ENCODE measurements around the gene NXPH3.

The NXPH3 gene

DNA sequence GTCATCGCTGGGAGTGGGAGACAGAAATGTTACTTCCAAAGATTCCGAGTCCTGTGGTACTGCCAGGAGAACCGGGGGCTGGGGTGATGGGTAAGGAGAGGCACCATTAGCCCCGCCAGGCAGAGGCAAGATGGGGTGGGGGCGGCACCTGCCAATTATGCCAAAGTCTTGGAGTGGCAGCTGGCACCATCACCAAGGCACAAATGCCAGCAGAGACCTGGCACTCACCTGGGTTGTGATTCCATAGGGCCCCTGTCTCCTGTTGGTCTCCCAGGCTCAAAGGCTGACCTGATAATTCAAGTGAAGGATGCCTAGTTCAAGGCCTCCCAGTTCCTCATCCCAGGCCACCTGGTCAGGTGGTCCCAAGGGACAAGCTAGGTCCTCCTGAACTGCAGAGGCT lies 7.6 kb downstream of the NXPH3 start:
- H3K4me3 ChIP-seq (ENCODE audit: low read length in 2 of 2) = no peak overlapping the region
- no peak overlapping the region for H4K91ac ChIP-seq (ENCODE audit: low read depth, low read length, poor library complexity)
- H2AFZ ChIP-seq (ENCODE audit: low read length) = no peak overlapping the region
- no peak overlapping the region for H3K14ac ChIP-seq (ENCODE audit: low read length)
- peaks cover 0 to 2% of the 10 kb centered on the region in 2 donors for H3K9me3 ChIP-seq (replicated peaks in 1 of 2; ENCODE audit: control insufficient read depth in 2 of 2, insufficient read depth in 1 of 2, low read depth in 1 of 2, low read length in 2 of 2)
- no peaks in the 10 kb centered on the region for H3K36me3 ChIP-seq (replicated peaks in 1 of 2; ENCODE audit: control insufficient read depth in 2 of 2, insufficient read depth in 2 of 2, low read length in 2 of 2)
- H3K9ac ChIP-seq (ENCODE audit: low read depth, low read length, poor library complexity) = no peak overlapping the region
- DNase-seq (ENCODE audit: low spot score) = no peak
- H3K4me1 ChIP-seq (ENCODE audit: control insufficient read depth in 2 of 2, insufficient read depth in 1 of 2, low read depth in 1 of 2, low read length in 2 of 2) = peaks cover 0 to 2% of the 10 kb centered on the region in 2 donors
- no peak overlapping the region for H2BK12ac ChIP-seq (ENCODE audit: low read length)
- no peak overlapping the region for H2AK5ac ChIP-seq (ENCODE audit: low read depth, low read length)
- H3K27me3 ChIP-seq (ENCODE audit: control insufficient read depth in 3 of 3, insufficient read depth in 3 of 3, low read depth in 1 of 3, low read length in 3 of 3) = peaks cover 0 to 8% (median 0%) of the 10 kb centered on the region in 3 experiments
- no CpG with 5 or more reads among the region's 5 CpGs for WGBS, 2 donors (ENCODE audit: extremely low coverage in 2 of 2, insufficient read length in 2 of 2, insufficient replicate concordance in 1 of 2)
- no peak overlapping the region for H3K4ac ChIP-seq (ENCODE audit: low read length)
- H2BK15ac ChIP-seq (ENCODE audit: low read length) = no peak overlapping the region
- no peak overlapping the region for H3K4me2 ChIP-seq (ENCODE audit: insufficient read depth, low read length, poor library complexity, severe bottlenecking)
- H4K8ac ChIP-seq (ENCODE audit: low read depth, low read length) = no peak overlapping the region
- no peak overlapping the region for H3K27ac ChIP-seq (replicated peaks; ENCODE audit: low read length)
- H3K23ac ChIP-seq (ENCODE audit: low read depth, low read length, poor library complexity) = no peak overlapping the region
- no peaks in the 10 kb centered on the region for H3K79me1 ChIP-seq (ENCODE audit: low read depth, low read length)
- no peak overlapping the region for H3K18ac ChIP-seq (ENCODE audit: low read length)
- H2BK120ac ChIP-seq (ENCODE audit: low read depth, low read length) = no peak overlapping the region
- no peak overlapping the region for H2BK5ac ChIP-seq (ENCODE audit: low read length)

DNA sequence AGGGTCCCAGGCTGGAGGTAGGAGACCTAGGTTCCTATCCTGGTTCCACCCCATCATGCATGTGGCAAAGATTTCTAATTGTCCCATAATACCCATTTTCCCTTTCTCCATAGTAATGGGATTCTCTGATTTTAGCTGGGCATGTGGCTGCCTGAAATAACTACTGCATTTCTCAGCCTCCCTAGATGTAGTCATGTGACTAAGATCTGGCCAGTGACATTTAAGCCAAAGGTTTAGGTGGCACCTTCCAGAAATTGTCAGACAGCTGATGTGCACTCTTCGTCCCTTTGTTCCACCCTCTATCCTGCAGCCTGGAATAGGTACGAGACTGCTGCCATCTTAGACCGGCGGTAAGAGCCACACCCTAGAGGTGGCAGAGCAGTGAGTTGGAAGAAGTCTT lies 8.2 kb downstream of the NXPH3 start:
- WGBS, 2 donors (ENCODE audit: extremely low coverage in 2 of 2, insufficient read length in 2 of 2, insufficient replicate concordance in 1 of 2) = no CpG with 5 or more reads among the region's 4 CpGs
- no peak overlapping the region for H3K27ac ChIP-seq (replicated peaks; ENCODE audit: low read length)

DNA sequence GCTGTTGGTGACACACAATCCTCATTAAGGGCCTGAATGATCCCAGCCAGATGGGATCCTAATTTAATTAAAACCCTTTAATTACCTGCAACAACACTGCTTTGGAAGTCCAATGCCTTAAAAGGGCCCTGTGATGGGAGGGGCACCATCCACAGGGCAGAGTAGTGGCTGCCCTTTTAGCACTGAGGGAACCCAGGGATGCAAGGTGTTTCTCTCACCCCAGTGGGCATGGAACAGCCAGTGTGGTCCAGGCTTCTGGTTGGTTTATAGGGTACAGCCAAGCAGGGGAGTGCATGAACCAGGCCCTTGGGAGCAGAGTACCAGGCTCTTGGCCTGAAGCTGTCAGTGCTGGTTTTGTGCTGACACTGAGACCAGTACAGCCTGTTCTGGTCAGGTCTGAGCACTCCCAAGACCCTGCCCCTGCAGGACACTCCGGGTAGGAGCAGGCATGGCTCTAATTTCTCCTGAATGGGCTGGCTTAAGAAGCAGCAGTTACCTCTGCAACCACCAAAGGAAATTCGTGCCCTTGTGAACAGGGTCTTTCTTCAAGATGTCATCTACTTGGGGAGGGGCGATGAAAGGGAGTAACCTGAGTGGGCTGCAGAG lies 9.9 kb downstream of the NXPH3 start:
- no peak overlapping the region for H2BK120ac ChIP-seq (ENCODE audit: low read depth, low read length)
- no peak overlapping the region for H3K4me2 ChIP-seq (ENCODE audit: insufficient read depth, low read length, poor library complexity, severe bottlenecking)
- peaks cover 0 to 2% of the 10 kb centered on the region in 2 donors for H3K4me1 ChIP-seq (ENCODE audit: control insufficient read depth in 2 of 2, insufficient read depth in 1 of 2, low read depth in 1 of 2, low read length in 2 of 2)
- no peak overlapping the region for H3K23ac ChIP-seq (ENCODE audit: low read depth, low read length, poor library complexity)
- H3K4me3 ChIP-seq (ENCODE audit: low read length in 2 of 2) = no peak overlapping the region
- H2BK12ac ChIP-seq (ENCODE audit: low read length) = no peak overlapping the region
- H3K9me3 ChIP-seq (replicated peaks in 1 of 2; ENCODE audit: control insufficient read depth in 2 of 2, insufficient read depth in 1 of 2, low read depth in 1 of 2, low read length in 2 of 2) = no peaks in the 10 kb centered on the region
- no peaks in the 10 kb centered on the region for H3K79me1 ChIP-seq (ENCODE audit: low read depth, low read length)
- no peak overlapping the region for H3K14ac ChIP-seq (ENCODE audit: low read length)
- no peak overlapping the region for H4K91ac ChIP-seq (ENCODE audit: low read depth, low read length, poor library complexity)
- no peak overlapping the region for H3K27ac ChIP-seq (replicated peaks; ENCODE audit: low read length)
- H3K36me3 ChIP-seq (replicated peaks in 1 of 2; ENCODE audit: control insufficient read depth in 2 of 2, insufficient read depth in 2 of 2, low read length in 2 of 2) = no peaks in the 10 kb centered on the region
- DNase-seq (ENCODE audit: low spot score) = no peak
- H2AFZ ChIP-seq (ENCODE audit: low read length) = no peak overlapping the region
- H3K9ac ChIP-seq (ENCODE audit: low read depth, low read length, poor library complexity) = no peak overlapping the region
- no peak overlapping the region for H2AK5ac ChIP-seq (ENCODE audit: low read depth, low read length)
- no peak overlapping the region for H4K8ac ChIP-seq (ENCODE audit: low read depth, low read length)
- H3K27me3 ChIP-seq (ENCODE audit: control insufficient read depth in 3 of 3, insufficient read depth in 3 of 3, low read depth in 1 of 3, low read length in 3 of 3) = no peaks in the 10 kb centered on the region
- no peak overlapping the region for H2BK15ac ChIP-seq (ENCODE audit: low read length)
- H3K4ac ChIP-seq (ENCODE audit: low read length) = no peak overlapping the region
- no peak overlapping the region for H3K18ac ChIP-seq (ENCODE audit: low read length)
- WGBS, 2 donors (ENCODE audit: extremely low coverage in 2 of 2, insufficient read length in 2 of 2, insufficient replicate concordance in 1 of 2) = no CpG with 5 or more reads among the region's 3 CpGs
- no peak overlapping the region for H2BK5ac ChIP-seq (ENCODE audit: low read length)

More for the DNA sequence above, 8.2 kb downstream of the NXPH3 start:
- H2AFZ ChIP-seq (ENCODE audit: low read length) = no peak overlapping the region
- no peak overlapping the region for H3K18ac ChIP-seq (ENCODE audit: low read length)
- H3K14ac ChIP-seq (ENCODE audit: low read length) = no peak overlapping the region
- peak overlapping the region; percentile 1 for H3K9ac ChIP-seq (ENCODE audit: low read depth, low read length, poor library complexity)
- H3K27me3 ChIP-seq (ENCODE audit: control insufficient read depth in 3 of 3, insufficient read depth in 3 of 3, low read depth in 1 of 3, low read length in 3 of 3) = peaks cover 0 to 3% (median 0%) of the 10 kb centered on the region in 3 experiments
- no peak overlapping the region for H2BK120ac ChIP-seq (ENCODE audit: low read depth, low read length)
- H3K4ac ChIP-seq (ENCODE audit: low read length) = no peak overlapping the region
- no peak overlapping the region for H2BK15ac ChIP-seq (ENCODE audit: low read length)
- no peak overlapping the region for H2BK12ac ChIP-seq (ENCODE audit: low read length)
- peaks cover 0 to 2% of the 10 kb centered on the region in 2 donors for H3K9me3 ChIP-seq (replicated peaks in 1 of 2; ENCODE audit: control insufficient read depth in 2 of 2, insufficient read depth in 1 of 2, low read depth in 1 of 2, low read length in 2 of 2)
- H2AK5ac ChIP-seq (ENCODE audit: low read depth, low read length) = no peak overlapping the region
- peaks cover 0 to 2% of the 10 kb centered on the region in 2 donors for H3K4me1 ChIP-seq (ENCODE audit: control insufficient read depth in 2 of 2, insufficient read depth in 1 of 2, low read depth in 1 of 2, low read length in 2 of 2)
- DNase-seq (ENCODE audit: low spot score) = no peak
- H3K23ac ChIP-seq (ENCODE audit: low read depth, low read length, poor library complexity) = no peak overlapping the region
- H3K4me3 ChIP-seq (ENCODE audit: low read length in 2 of 2) = no peak overlapping the region
- H3K4me2 ChIP-seq (ENCODE audit: insufficient read depth, low read length, poor library complexity, severe bottlenecking) = no peak overlapping the region
- H3K36me3 ChIP-seq (replicated peaks in 1 of 2; ENCODE audit: control insufficient read depth in 2 of 2, insufficient read depth in 2 of 2, low read length in 2 of 2) = no peaks in the 10 kb centered on the region
- H2BK5ac ChIP-seq (ENCODE audit: low read length) = no peak overlapping the region
- H4K8ac ChIP-seq (ENCODE audit: low read depth, low read length) = no peak overlapping the region
- no peak overlapping the region for H4K91ac ChIP-seq (ENCODE audit: low read depth, low read length, poor library complexity)
- H3K79me1 ChIP-seq (ENCODE audit: low read depth, low read length) = no peaks in the 10 kb centered on the region

DNA sequence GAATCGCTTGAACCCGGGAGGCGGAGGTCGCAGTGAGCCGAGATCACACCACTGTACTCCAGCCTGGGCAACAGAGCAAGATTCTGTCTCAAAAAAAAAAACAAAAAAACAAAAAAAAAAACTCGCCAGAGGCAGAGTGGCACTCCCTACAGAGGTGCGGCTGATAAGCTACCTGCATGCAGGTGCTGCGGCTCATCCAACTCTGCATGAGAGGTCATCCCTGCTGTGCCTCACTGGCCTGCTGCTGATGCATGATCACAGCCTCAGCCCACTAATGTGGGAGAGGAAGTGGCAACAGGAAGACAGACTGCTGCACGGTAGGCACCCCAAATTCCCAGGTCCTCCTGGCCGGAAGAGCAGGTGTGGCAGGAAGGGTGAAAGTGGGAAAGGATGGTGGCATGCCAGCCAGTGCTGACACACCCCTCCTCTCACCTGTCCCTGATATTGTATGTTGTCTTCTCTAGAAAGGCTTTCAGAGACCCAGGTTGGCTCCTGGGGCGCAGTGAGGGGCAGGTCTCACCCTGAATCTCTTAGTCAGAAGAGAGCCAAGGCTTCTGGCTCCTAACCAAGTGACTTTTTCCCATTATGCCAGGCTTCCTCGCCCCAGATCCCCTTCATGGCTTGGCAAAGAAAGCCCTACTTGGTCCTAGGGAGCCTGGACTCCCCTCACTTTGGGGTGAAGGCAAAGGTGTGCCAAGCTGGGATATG lies 11.8 kb downstream of the NXPH3 start:
- Histone ChIP-seq H2BK12ac (ENCODE audit: low read length) (no peak overlapping the region), H3K4ac (ENCODE audit: low read length) (no peak overlapping the region), H3K4me2 (ENCODE audit: insufficient read depth, low read length, poor library complexity, severe bottlenecking) (no peak overlapping the region), H2AK5ac (ENCODE audit: low read depth, low read length) (no peak overlapping the region), H4K8ac (ENCODE audit: low read depth, low read length) (no peak overlapping the region), H2BK15ac (ENCODE audit: low read length) (no peak overlapping the region), H4K91ac (ENCODE audit: low read depth, low read length, poor library complexity) (no peak overlapping the region), H3K23ac (ENCODE audit: low read depth, low read length, poor library complexity) (no peak overlapping the region), H2BK5ac (ENCODE audit: low read length) (no peak overlapping the region), H3K36me3 (replicated peaks in 1 of 2; ENCODE audit: control insufficient read depth in 2 of 2, insufficient read depth in 2 of 2, low read length in 2 of 2) (no peaks in the 10 kb centered on the region), H3K4me1 (ENCODE audit: control insufficient read depth in 2 of 2, insufficient read depth in 1 of 2, low read depth in 1 of 2, low read length in 2 of 2) (no peaks in the 10 kb centered on the region), H3K27ac (replicated peaks; ENCODE audit: low read length) (no peak overlapping the region), H3K9ac (ENCODE audit: low read depth, low read length, poor library complexity) (peak overlapping the region; percentile 45), H3K79me1 (ENCODE audit: low read depth, low read length) (no peaks in the 10 kb centered on the region), H3K9me3 (replicated peaks in 1 of 2; ENCODE audit: control insufficient read depth in 2 of 2, insufficient read depth in 1 of 2, low read depth in 1 of 2, low read length in 2 of 2) (no peaks in the 10 kb centered on the region), H2AFZ (ENCODE audit: low read length) (no peak overlapping the region), H2BK120ac (ENCODE audit: low read depth, low read length) (no peak overlapping the region), H3K27me3 (ENCODE audit: control insufficient read depth in 3 of 3, insufficient read depth in 3 of 3, low read depth in 1 of 3, low read length in 3 of 3) (no peaks in the 10 kb centered on the region), H3K18ac (ENCODE audit: low read length) (no peak overlapping the region), H3K4me3 (ENCODE audit: low read length in 2 of 2) (no peak overlapping the region), H3K14ac (ENCODE audit: low read length) (peak overlapping the region; percentile 17)
- DNase-seq (ENCODE audit: low spot score) = no peak
- no CpG with 5 or more reads among the region's 12 CpGs for WGBS, 2 donors (ENCODE audit: extremely low coverage in 2 of 2, insufficient read length in 2 of 2, insufficient replicate concordance in 1 of 2)

Data from neuronal stem cell (in vitro differentiated cells).